GM20431 (cell line): ENCODE measurements around the gene GGACT.

Source experiments
- in situ Hi-C: fragments of 300-500 bp; cut with MseI, MboI; formaldehyde crosslinking; loops from one replicate; pipeline ENCODE4 v1.15.0; 2020; ENCODE audit warnings: low sequenced_read_pairs; ENCODE audit not compliant: unreplicated experiment

The GGACT gene

GRCh38 chr13:100518394-100519062, 70.1 kb downstream of the GGACT start:
- in situ Hi-C loops, result loop anchor here (25.0 kb wide), 3 partner anchors 281 to 856 kb away; no protein-coding TSS in a partner anchor

DNA sequence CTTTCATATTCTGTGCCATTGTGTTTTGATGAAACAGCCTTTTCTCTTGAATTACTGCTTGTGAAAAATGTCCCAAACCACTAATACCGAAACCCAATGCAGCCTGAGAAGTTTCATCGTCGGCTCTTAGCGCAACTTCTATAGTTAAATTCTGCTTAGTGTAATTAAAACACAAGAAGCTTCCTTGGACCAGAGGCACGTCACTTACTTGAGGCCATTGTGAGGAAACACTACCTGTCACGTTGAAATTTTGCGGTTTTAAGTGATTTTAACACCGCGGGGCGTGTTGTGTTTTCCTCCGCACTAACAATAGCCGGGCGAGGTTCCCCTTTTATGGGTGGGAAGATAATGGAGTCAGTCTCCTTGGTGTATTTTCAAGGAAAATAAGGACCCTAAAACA, 70.9 kb downstream of the GGACT start:
- in situ Hi-C loops, result loop anchor here (25.0 kb wide), 3 partner anchors 280 to 855 kb away; no protein-coding TSS in a partner anchor

GRCh38 chr13:100517135-100517534, 71.5 kb downstream of the GGACT start:
- in situ Hi-C loops, result loop anchor here (25.0 kb wide), 3 partner anchors 280 to 855 kb away; no protein-coding TSS in a partner anchor

DNA sequence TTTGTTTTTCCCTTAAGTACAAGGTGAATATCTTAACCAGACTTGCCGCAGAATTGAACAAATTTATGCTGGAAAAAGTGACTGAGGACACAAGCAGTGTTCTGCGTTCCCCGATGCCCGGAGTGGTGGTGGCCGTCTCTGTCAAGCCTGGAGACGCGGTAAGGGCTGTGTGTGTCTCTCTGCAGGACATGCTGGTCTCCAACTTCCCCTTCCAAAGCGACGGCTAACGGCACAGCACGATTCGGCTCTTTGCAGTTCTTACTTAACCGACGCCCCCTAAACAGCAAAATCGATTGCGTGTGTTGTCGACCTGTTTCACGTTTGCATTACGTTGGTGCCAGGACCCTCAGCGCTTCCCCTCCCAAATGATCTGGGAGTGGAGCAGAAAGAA, 73.2 kb downstream of the GGACT start:
- in situ Hi-C loops, result loop anchor here (25.0 kb wide), 3 partner anchors 278 to 853 kb away; no protein-coding TSS in a partner anchor

GRCh38 chr13:100514788-100515409, 73.7 kb downstream of the GGACT start:
- in situ Hi-C loops, result loop anchor here (25.0 kb wide), 3 partner anchors 278 to 853 kb away; no protein-coding TSS in a partner anchor

GRCh38 chr13:100513987-100514670, 74.5 kb downstream of the GGACT start:
- in situ Hi-C loops, result loop anchor here (25.0 kb wide), 3 partner anchors 277 to 852 kb away; no protein-coding TSS in a partner anchor

- in situ Hi-C loops, result loop anchor here (25.0 kb wide), 3 partner anchors 276 to 851 kb away; no protein-coding TSS in a partner anchor
Measured at GRCh38 chr13:100513171-100513570, 75.4 kb downstream of the GGACT start.

DNA sequence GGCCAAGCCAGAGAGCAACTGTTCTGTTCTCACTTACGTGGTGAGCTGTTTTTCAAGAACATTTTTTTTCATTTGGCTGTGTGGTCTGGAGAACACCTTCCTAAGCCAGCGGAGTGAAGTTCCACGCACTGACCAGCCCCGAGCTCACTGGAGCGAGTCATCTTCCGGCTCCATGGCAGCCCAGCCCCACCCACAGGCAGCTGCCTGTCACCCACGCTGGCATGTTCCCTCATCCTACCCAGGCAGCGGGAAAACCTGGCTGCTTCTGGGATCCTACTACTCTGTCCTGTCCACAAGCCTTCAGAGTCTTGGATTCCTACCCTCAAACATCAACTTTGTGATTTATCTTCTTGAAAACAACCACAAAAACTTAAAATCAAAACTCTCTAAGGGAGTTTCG, 76.2 kb downstream of the GGACT start:
- in situ Hi-C loops, result loop anchor here (25.0 kb wide), 3 partner anchors 275 to 850 kb away; no protein-coding TSS in a partner anchor

GRCh38 chr13:100511466-100511865, 77.1 kb downstream of the GGACT start:
- in situ Hi-C loops, result loop anchor here (25.0 kb wide), 3 partner anchors 274 to 849 kb away; no protein-coding TSS in a partner anchor

GRCh38 chr13:100510208-100510957, 78.2 kb downstream of the GGACT start:
- in situ Hi-C loops, result loop anchor here (25.0 kb wide), 3 partner anchors 273 to 848 kb away; no protein-coding TSS in a partner anchor

- in situ Hi-C loops, result loop anchor here (25.0 kb wide), 3 partner anchors 272 to 847 kb away; no protein-coding TSS in a partner anchor
Measured at GRCh38 chr13:100508996-100509395, 79.6 kb downstream of the GGACT start.

DNA sequence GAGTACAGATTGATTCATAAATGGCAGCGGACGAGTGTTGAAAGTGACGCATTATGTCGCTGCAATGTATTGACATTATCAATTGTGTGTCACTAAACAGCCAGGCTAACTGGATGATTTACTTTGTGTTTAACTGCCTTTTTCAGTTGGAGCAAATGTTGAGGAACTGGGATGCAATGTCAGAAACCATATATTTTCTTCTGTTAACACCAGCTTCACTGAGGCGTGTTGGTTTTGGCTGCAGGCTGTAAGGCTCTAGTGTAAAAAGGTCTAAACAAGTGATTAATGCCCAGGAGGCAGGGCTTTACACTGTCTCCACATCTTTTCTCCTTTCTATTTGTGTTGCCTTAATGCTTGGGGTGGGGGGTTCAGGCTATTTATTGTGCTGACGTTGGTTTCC, 80.1 kb downstream of the GGACT start:
- in situ Hi-C loops, result loop anchor here (25.0 kb wide), 3 partner anchors 271 to 846 kb away; no protein-coding TSS in a partner anchor

DNA sequence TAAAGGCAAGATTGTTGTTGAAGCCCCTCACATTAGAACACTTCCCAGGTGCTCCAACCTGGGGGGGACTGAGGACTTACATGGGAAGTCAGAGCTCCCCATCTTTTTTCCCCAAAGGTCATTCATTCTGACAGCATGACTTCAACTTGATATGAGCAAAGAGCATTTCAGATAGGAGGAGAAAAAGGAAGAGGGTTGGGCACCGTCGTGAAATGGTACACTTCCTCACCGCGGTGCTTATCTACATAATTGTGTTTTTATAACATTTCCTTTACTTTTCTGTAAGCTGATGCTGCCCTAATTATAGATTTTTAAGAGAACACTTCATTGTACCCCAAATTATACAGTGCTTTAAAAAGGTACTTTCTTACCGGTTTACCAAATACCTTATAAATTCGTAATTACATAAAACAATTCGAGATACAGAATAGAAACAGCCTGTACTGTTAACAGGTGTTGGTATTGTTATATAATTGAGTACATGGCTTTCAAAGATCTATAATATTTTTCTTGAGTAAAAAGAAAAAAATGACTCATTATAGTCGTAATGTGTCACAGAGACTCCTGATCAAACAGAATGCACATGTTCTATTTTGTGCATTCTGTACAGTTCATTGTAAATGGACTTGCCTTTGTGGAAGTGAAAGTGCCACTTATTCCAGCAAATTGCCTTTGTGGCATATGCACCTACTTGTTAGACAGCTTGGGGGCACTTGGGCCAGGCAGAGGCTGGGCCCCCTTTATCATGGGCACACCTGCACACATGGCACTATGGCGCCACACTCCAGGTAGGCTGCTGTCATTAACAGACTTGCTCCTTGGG, 81.8 kb downstream of the GGACT start:
- in situ Hi-C loops, result loop anchor here (25.0 kb wide), 3 partner anchors 270 to 845 kb away; no protein-coding TSS in a partner anchor

DNA sequence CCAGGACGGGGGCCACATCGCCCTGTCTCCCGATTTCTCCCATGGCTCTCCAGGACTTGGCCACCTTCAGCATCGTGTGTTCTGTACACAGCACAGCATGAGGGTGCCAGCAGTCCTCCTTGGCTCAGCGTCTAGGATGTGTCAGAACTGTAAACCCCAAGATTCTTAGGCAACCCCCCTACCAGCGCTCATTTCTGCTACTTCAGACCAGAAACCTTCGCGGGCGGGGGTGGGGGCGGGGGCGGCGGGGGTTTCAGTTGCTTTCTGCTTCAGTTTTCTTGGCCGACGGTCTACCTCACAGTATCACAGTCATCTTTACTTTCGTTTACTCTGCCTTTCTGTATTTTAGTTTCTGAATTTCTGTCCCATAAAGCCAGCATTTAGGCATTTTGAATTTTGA, 82.4 kb downstream of the GGACT start:
- in situ Hi-C loops, result loop anchor here (25.0 kb wide), 3 partner anchors 269 to 844 kb away; no protein-coding TSS in a partner anchor

DNA sequence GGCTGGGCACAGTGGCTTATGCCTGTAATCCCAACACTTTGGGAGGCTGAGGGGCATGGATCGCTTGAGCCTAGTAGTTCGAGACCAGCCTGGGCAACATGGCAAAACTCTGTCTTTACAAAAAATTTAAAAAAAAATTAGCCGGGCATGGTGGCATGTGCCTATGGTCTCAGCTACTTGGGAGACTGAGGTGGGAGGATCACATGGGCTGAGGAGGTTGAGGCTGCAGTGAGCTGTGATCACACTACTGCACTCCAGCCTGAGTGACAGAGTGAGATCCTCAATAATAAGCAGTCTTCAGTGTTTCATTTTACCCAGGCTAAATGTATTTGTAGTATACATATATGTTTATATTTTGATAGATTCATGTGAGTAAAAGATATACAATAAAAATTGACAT, 85.0 kb downstream of the GGACT start:
- in situ Hi-C loops, result loop anchor here (25.0 kb wide), 3 partner anchors 266 to 841 kb away; no protein-coding TSS in a partner anchor

DNA sequence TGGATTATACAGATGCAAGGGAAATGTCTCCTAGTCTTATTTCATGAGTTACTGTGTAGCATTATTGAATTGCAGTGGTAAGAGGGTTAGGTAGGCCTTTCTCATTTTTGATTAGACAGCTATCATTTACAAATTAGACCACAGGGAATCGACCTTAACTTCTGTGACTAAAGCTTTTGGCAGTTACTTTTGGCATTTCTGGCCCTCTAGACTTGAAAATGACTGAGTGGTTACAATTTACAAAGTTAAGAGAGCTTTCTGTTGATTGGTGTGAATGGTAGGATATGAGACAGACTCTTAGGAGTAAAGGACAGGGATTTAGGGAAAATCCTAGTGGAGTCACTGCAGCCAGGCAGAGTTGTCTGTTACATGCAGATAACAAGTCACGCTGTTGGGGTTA, 86.1 kb downstream of the GGACT start:
- in situ Hi-C loops, result loop anchor here (25.0 kb wide), 3 partner anchors 265 to 840 kb away; no protein-coding TSS in a partner anchor

GRCh38 chr13:100497389-100497788, 91.2 kb downstream of the GGACT start:
- in situ Hi-C loops, result no loop called here

GRCh38 chr13:100495455-100495854, 93.1 kb downstream of the GGACT start:
- in situ Hi-C loops, result no loop called here
